Heart left ventricle (tissue), 16 donors: ENCODE data around the gene MYOD1. TPM values are rescaled to one million over a fixed set of nuclear protein-coding genes. Genes with fewer than 3 reads are reported as not detected.

ENCODE experiments used
- ATAC-seq, 4 donors: fragments of 200-7000 bp; cut with Tn5 transposase; one replicate each; pipeline ENCODE4 v1.9.1; 2020 to 2022; ENCODE audit warnings: moderate library complexity in 4 of 4, mild to moderate bottlenecking in 3 of 4, moderate number of reproducible peaks in 1 of 4
- DNase-seq, 5 donors: peaks; one replicate each; pipeline ENCODE4 v3.0.0-alpha.2; 2020
- H3K27ac ChIP-seq, 12 donors: fragments of 200-600 bp; sonication (generic) in 4 of 12; one replicate each; pipeline versions ENCODE4 v1.5.0 to v1.8.0; 2016 to 2022; ENCODE audit warnings: mild to moderate bottlenecking in 2 of 12
- H3K27me3 ChIP-seq, 9 donors: fragments of 200-600 bp; sonication (generic) in 2 of 9; one replicate each; pipeline versions ENCODE4 v1.5.1 to v1.8.0; 2016 to 2022; ENCODE audit warnings: mild to moderate bottlenecking in 3 of 9
- H3K36me3 ChIP-seq, 9 donors: fragments of 200-600 bp; sonication (generic) in 2 of 9; one replicate each; pipeline versions ENCODE4 v1.5.0 to v1.8.0; 2018 to 2022; ENCODE audit warnings: mild to moderate bottlenecking in 2 of 9
- H3K4me1 ChIP-seq, 12 donors: fragments of 200-600 bp; sonication (generic) in 4 of 12; one replicate each; pipeline versions ENCODE4 v1.5.0 to v1.8.0; 2016 to 2022; ENCODE audit warnings: mild to moderate bottlenecking in 3 of 12
- H3K4me3 ChIP-seq, 12 donors: fragments of 200-600 bp; sonication (generic) in 4 of 12; one replicate each; pipeline versions ENCODE4 v1.5.0 to v1.8.0; 2017 to 2022; ENCODE audit warnings: mild to moderate bottlenecking in 9 of 12, moderate library complexity in 4 of 12
- H3K9me3 ChIP-seq, 12 donors: fragments of 200-600 bp; sonication (generic) in 4 of 12; one replicate each; pipeline versions ENCODE4 v1.5.0 to v1.8.0; 2016 to 2022; ENCODE audit warnings: mild to moderate bottlenecking in 1 of 12
- CTCF ChIP-seq, 12 donors: fragments of 200-600 bp; sonication (generic) in 4 of 12; IDR thresholded peaks; one replicate each; pipeline versions ENCODE4 v1.5.0 to v1.8.0; 2018 to 2022; ENCODE audit warnings: antibody characterized with exemption in 12 of 12, mild to moderate bottlenecking in 5 of 12
- POLR2A ChIP-seq, 2 donors: fragments of 450-650 bp; IDR thresholded peaks; one replicate each; pipeline ENCODE4 v1.6.1; 2017; ENCODE audit warnings: antibody characterized with exemption in 2 of 2, mild to moderate bottlenecking in 2 of 2, moderate library complexity in 2 of 2
- WGBS, 4 donors: extraction: QIAGEN DNeasy Blood & Tissue Kit in 2 of 4; methylation state at CpG; one replicate each; pipeline versions ENCODE4 v1.1.5 to v1.1.7; 2013 to 2018; 5-methylcytosine and 5-hydroxymethylcytosine counted together
- intact Hi-C, 10 donors: fragments of 100-400 bp; cut with DNase I; formaldehyde crosslinking; loops; one replicate each; pipeline versions ENCODE4 v1.11.1 to v1.14.2; 2022
- polyA plus RNA-seq, 2 donors: library from polyadenylated mRNA; stranded (reverse); fragments of 200-250 nt; gene quantifications; one replicate each; pipeline ENCODE4 v1.2.3, GENCODE V29; 2013
- total RNA-seq, 9 donors: library from RNA; depleted of rRNA in 2 of 9; stranded (reverse); fragments of >200 nt in 2 of 9; fragmentation: NEBNext Ultra II Directional in 3 of 9; extraction: Animal tissue kit (Norgen Biotek cat#: 25700) in 3 of 9; gene quantifications; one replicate each; pipeline versions ENCODE4 v1.1.0 to v1.2.4, GENCODE V29; 2016 to 2023
- donor health status: ischemic (EF 13 %, LVEDD 7.1; RV severe dilation, severe dysfunction).
- donor health status: healthy with polysubstance abuse.
- donor health status: DM: no; HTN: yes; CAD: no.
- donor health status: DM: no; HTN: no; CAD: no.
- donor health status: ischemic (EF 25% LVEDD 6.9; RV normal size, moderate dysfunction).
- donor health status: ischemic (EF 25% LVEDD 5.7; RV mildly dilated, moderate dysfunction).
- donor health status: healthy.
- donor health status: DM: yes; HTN: yes; CAD: no.
- donor health status: ischemic (EF 35%, LVEDD 5.7; RV mildly dilated, moderate dysfunction).
- donor health status: nonischemic (EF 11% LVEDD 7.7; RV severe dilation, severe dysfunction).
- donor health status: DM: yes; HTN: yes; CAD: no.
- donor health status: PGD.
- donor health status: ischemic (EF 29% LVEDD 5.4; RV normal size, mild dysfunction).
- donor health status: nonischemic (EF 23%, LVEDD 6.1; RV moderate dilation, normal function).

The MYOD1 gene
- total and polyA plus RNA-seq, 11 donors = not detected

GRCh38 chr11:17743026-17743807 lies 23.8 kb downstream of the MYOD1 start:
- ATAC-seq (no peak), DNase-seq (peak in 1 of 5 donors; percentile 5)
- 87 to 93% (median 89%) methylated on average over 13 of the region's 13 CpGs for WGBS, 4 donors
- peaks cover 3 to 23% (median 15%) of the 10 kb centered on the region in 9 donors for H3K27me3 ChIP-seq
- H3K9me3 ChIP-seq = no peaks in the 10 kb centered on the region
- no peak overlapping the region for H3K4me3 ChIP-seq
- TF ChIP-seq POLR2A (IDR thresholded peaks at IDR 0.05) (no peak), CTCF (IDR thresholded peaks at IDR 0.05) (no peak)
- no peaks in the 10 kb centered on the region for H3K36me3 ChIP-seq
- intact Hi-C loops = no loop called here
- no peaks in the 10 kb centered on the region for H3K4me1 ChIP-seq
- H3K27ac ChIP-seq = no peak overlapping the region

GRCh38 chr11:17743808-17744119 lies 24.4 kb downstream of the MYOD1 start:
- H3K4me3 ChIP-seq = no peak overlapping the region
- 61 to 81% (median 76%) methylated on average over 3 to 5 of the region's 5 CpGs for WGBS, 4 donors
- ATAC-seq = no peak
- TF ChIP-seq POLR2A (IDR thresholded peaks at IDR 0.05) = no peak
- TF ChIP-seq CTCF (IDR thresholded peaks at IDR 0.05) = no peak
- H3K36me3 ChIP-seq = no peaks in the 10 kb centered on the region
- DNase-seq = peak in 2 of 5 donors; percentile 4 to 25
- H3K27ac ChIP-seq = no peak overlapping the region
- intact Hi-C loops = no loop called here
- H3K27me3 ChIP-seq = peaks cover 0 to 18% (median 10%) of the 10 kb centered on the region in 9 donors
- no peaks in the 10 kb centered on the region for H3K9me3 ChIP-seq
- no peaks in the 10 kb centered on the region for H3K4me1 ChIP-seq

GRCh38 chr11:17744151-17744940 lies 25.0 kb downstream of the MYOD1 start:
- Histone ChIP-seq H3K27me3 (peaks cover 0 to 12% (median 6%) of the 10 kb centered on the region in 9 donors), H3K36me3 (no peaks in the 10 kb centered on the region), H3K9me3 (no peaks in the 10 kb centered on the region), H3K4me1 (no peaks in the 10 kb centered on the region), H3K4me3 (no peak overlapping the region), H3K27ac (no peak overlapping the region)
- 75 to 79% (median 76%) methylated on average over 10 of the region's 10 CpGs for WGBS, 4 donors
- ATAC-seq (no peak), DNase-seq (peak in 2 of 5 donors; percentile 20 to 44)
- TF ChIP-seq POLR2A (IDR thresholded peaks at IDR 0.05) (no peak), CTCF (IDR thresholded peaks at IDR 0.05) (no peak)
- intact Hi-C loops = no loop called here
